ENCODE results near the gene SNED1.

- no peak for TF ChIP-seq POLR2AphosphoS5 (IDR thresholded peaks at IDR 0.05; ENCODE audit: borderline replicate concordance, low read depth, low read length)
- no peak for TF ChIP-seq FOXP2 (optimal IDR thresholded peaks at IDR 0.05; ENCODE audit: control extremely low read depth, extremely low read length, insufficient read depth)
- TF ChIP-seq EZH2 (IDR thresholded peaks at IDR 0.05), result no peak
These were observed 70.8 kb downstream of the SNED1 start for GRCh38 chr2:241068942-241069810.
